HepG2 (cell line): Measurements from ENCODE around the gene RIPOR3. TPM values are rescaled to one million over a fixed set of nuclear protein-coding genes. Genes with fewer than 3 reads are reported as not detected.
A peak's percentile ranks its signal among the peaks of the same experiment; 100 is the strongest.

Experiments
- HOXA7 ChIP-seq: sonication (generic); formaldehyde crosslinking; IDR thresholded peaks from 2 replicates; pipeline ENCODE4 v1.8.1; 2022; ENCODE audit warnings: mild to moderate bottlenecking, missing genetic modification reagents, moderate library complexity
- IKZF1 ChIP-seq: fragments of 450-650 bp; IDR thresholded peaks from 2 replicates; pipeline ENCODE4 v1.7.1; 2016
- KDM1A ChIP-seq: IDR thresholded peaks from 2 replicates; pipeline ENCODE4 v1.6.1; 2016; ENCODE audit warnings: missing compliant biosample characterization
- KDM5A ChIP-seq: fragments of 200-600 bp; sonication (generic); IDR thresholded peaks from 2 replicates; pipeline ENCODE4 v1.7.0; 2018; ENCODE audit warnings: antibody characterized with exemption, mild to moderate bottlenecking, low read length, borderline replicate concordance
- MATR3 ChIP-seq: sonication (generic); formaldehyde crosslinking; IDR thresholded peaks from 2 replicates; pipeline ENCODE4 v1.4.0; 2020; ENCODE audit warnings: missing genetic modification reagents
- MAZ ChIP-seq, 2 experiments: sonication (generic) in 1 of 2; formaldehyde crosslinking in 1 of 2; IDR thresholded peaks; 2 replicates each; pipeline versions ENCODE4 v1.5.0 to v1.6.1; 2012 to 2020; ENCODE audit warnings: low read depth in 2 of 2, mild to moderate bottlenecking in 2 of 2, borderline replicate concordance in 1 of 2, improper control_type of control experiment in 1 of 2, low read length in 1 of 2, missing genetic modification reagents in 1 of 2, moderate library complexity in 1 of 2
- MXD4 ChIP-seq: IDR thresholded peaks from 2 replicates; pipeline ENCODE4 v1.6.1; 2016; ENCODE audit warnings: mild to moderate bottlenecking, missing biosample characterization, missing genetic modification reagents
- SALL2 ChIP-seq: sonication (generic); formaldehyde crosslinking; IDR thresholded peaks from 2 replicates; pipeline ENCODE4 v1.8.1; 2023; ENCODE audit warnings: mild to moderate bottlenecking, missing genetic modification reagents, inconsistent platforms
- SP140L ChIP-seq: sonication (generic); formaldehyde crosslinking; IDR thresholded peaks from 2 replicates; pipeline ENCODE4 v1.4.0; 2020; ENCODE audit warnings: missing genetic modification reagents, borderline replicate concordance
- SRSF1 ChIP-seq: fragments of 200-400 bp; formaldehyde crosslinking; optimal IDR thresholded peaks from 2 replicates; pipeline ENCODE3; 2017; ENCODE audit warnings: mild to moderate bottlenecking, low read depth, low read length, moderate library complexity
- ZFP36 ChIP-seq: fragments of 150-350 bp; IDR thresholded peaks from 2 replicates; pipeline ENCODE4 v1.6.1; 2018; ENCODE audit warnings: borderline replicate concordance, low read length, low read depth; ENCODE audit not compliant: partially characterized antibody
- ZNF318 ChIP-seq: sonication (generic); formaldehyde crosslinking; IDR thresholded peaks from 2 replicates; pipeline ENCODE4 v1.4.0; 2020; ENCODE audit warnings: mild to moderate bottlenecking, missing genetic modification reagents
- ZNF33B ChIP-seq: sonication (generic); formaldehyde crosslinking; IDR thresholded peaks from 2 replicates; pipeline ENCODE4 v1.5.1; 2020; ENCODE audit warnings: mild to moderate bottlenecking, missing genetic modification reagents
- ZNF558 ChIP-seq: sonication (generic); formaldehyde crosslinking; IDR thresholded peaks from 2 replicates; pipeline ENCODE4 v1.9.0; 2022; ENCODE audit warnings: mild to moderate bottlenecking, missing genetic modification reagents, borderline replicate concordance
- ZSCAN30 ChIP-seq: sonication (generic); formaldehyde crosslinking; IDR thresholded peaks from 2 replicates; pipeline ENCODE4 v1.5.0; 2020; ENCODE audit warnings: mild to moderate bottlenecking, missing genetic modification reagents
- polyA plus RNA-seq, 8 experiments: library from polyadenylated mRNA; depleted of rRNA in 3 of 8; stranded (reverse) in 7 of 8; unstranded in 1 of 8; fragments of >200 nt; fragmentation: Illumina TruSeq in 4 of 8; extraction: Trizol in 4 of 8; gene quantifications; 2 replicates each; pipeline versions ENCODE4 v1.2.1 to v1.2.3, GENCODE V29; 2011 to 2016; ENCODE audit warnings: low read depth in 4 of 8, missing spikeins in 1 of 8, mixed read lengths in 1 of 8; ENCODE audit not compliant: insufficient read depth in 1 of 8
- total RNA-seq, 5 experiments: library from RNA; depleted of rRNA; stranded (reverse); fragments of >200 nt; fragmentation: Illumina TruSeq; extraction: Trizol; gene quantifications; 2 replicates each; pipeline ENCODE4 v1.2.3, GENCODE V29; 2016; ENCODE audit warnings: low read depth in 1 of 5

RIPOR3 gene
- total and polyA plus RNA-seq, 2 of the 13 experiments (the other 11 are each of a cell fraction or from before 2014, with no cell fraction given): 0.18 TPM; not detected in 1

GRCh38 chr20:50625986-50626677 lies 65.2 kb downstream of the RIPOR3 start (continued):
- TF ChIP-seq ZNF558 (CRISPR knock-in tag) (no peak), IKZF1 (no peak), ZNF33B (CRISPR knock-in tag) (no peak), HOXA7 (CRISPR knock-in tag) (no peak), ZFP36 (no peak), SRSF1 (no peak), ZNF318 (CRISPR knock-in tag) (peak; percentile 13; the same call in 1 of the 2 replicates), SP140L (CRISPR knock-in tag) (no peak), KDM1A (CRISPR knock-in tag) (0 out of 2 replicates have a peak, but pooled peaks have one; percentile 30), MATR3 (CRISPR knock-in tag) (no peak), MAZ (IDR thresholded peaks at IDR 0.05; ENCODE audit: borderline replicate concordance, low read depth, low read length) (no peak; the same call in 1 of the 2 replicates), MAZ (CRISPR knock-in tag; IDR thresholded peaks at IDR 0.05; ENCODE audit: low read depth) (peak; percentile 49; the same call in 1 of the 2 replicates), MXD4 (no peak), SALL2 (CRISPR knock-in tag) (no peak), KDM5A (no peak), ZSCAN30 (CRISPR knock-in tag) (no peak)
